Natural killer cell (primary cell): ENCODE measurements around the gene ZFAND3. TPM values are rescaled to one million over a fixed set of nuclear protein-coding genes. Genes with fewer than 3 reads are reported as not detected.

Experiments
- ATAC-seq, 3 donors: fragments of 150-1000 bp in 2 of 3; fragments of 200-7000 bp in 1 of 3; cut with Tn5 transposase; 1 replicate in 1 of 3; 2 replicates in 2 of 3; pipeline ENCODE4 v1.10.0; 2021; ENCODE audit warnings: mild to moderate bottlenecking in 2 of 3, moderate library complexity in 2 of 3
- DNase-seq, 2 donors: peaks; one replicate each; pipeline versions ENCODE4 v3.0.0 to v3.0.0-alpha.2; 2013 to 2021; ENCODE audit warnings: mixed read lengths in 1 of 2
- H3K27ac ChIP-seq: one replicate; pipeline ENCODE4 v1.5.1; 2013; ENCODE audit warnings: mild to moderate bottlenecking, low read length
- H3K27me3 ChIP-seq: one replicate; pipeline ENCODE4 v1.6.1; 2013; ENCODE audit warnings: low read length; ENCODE audit not compliant: control insufficient read depth, insufficient read depth
- H3K36me3 ChIP-seq: one replicate; pipeline ENCODE4 v1.6.1; 2013; ENCODE audit warnings: low read length; ENCODE audit not compliant: control insufficient read depth, insufficient read depth
- H3K4me1 ChIP-seq: one replicate; pipeline ENCODE4 v1.6.1; 2013; ENCODE audit warnings: low read length; ENCODE audit not compliant: control insufficient read depth, insufficient read depth
- H3K4me3 ChIP-seq: one replicate; pipeline ENCODE4 v1.5.1; 2013; ENCODE audit warnings: low read length
- H3K9me3 ChIP-seq: one replicate; pipeline ENCODE4 v1.6.1; 2013; ENCODE audit warnings: low read length; ENCODE audit not compliant: control insufficient read depth, insufficient read depth
- H3K27ac Mint-ChIP-seq, 2 donors: one replicate each; pipeline ENCODE4 v1.8.0; 2022; ENCODE audit warnings: mild to moderate bottlenecking in 2 of 2, mixed read lengths in 2 of 2, moderate library complexity in 1 of 2
- H3K27me3 Mint-ChIP-seq, 2 donors: one replicate each; pipeline ENCODE4 v1.8.0; 2022; ENCODE audit warnings: low read depth in 2 of 2, mixed read lengths in 2 of 2
- H3K36me3 Mint-ChIP-seq: one replicate; pipeline ENCODE4 v1.8.0; 2022; ENCODE audit warnings: mixed read lengths
- H3K4me1 Mint-ChIP-seq, 2 donors: one replicate each; pipeline ENCODE4 v1.8.0; 2022; ENCODE audit warnings: mixed read lengths in 2 of 2
- H3K4me3 Mint-ChIP-seq: one replicate; pipeline ENCODE4 v1.8.0; 2022; ENCODE audit warnings: mild to moderate bottlenecking, moderate library complexity, mixed read lengths
- H3K9me3 Mint-ChIP-seq, 2 donors: one replicate each; pipeline ENCODE4 v1.8.0; 2022; ENCODE audit warnings: mixed read lengths in 2 of 2
- CTCF ChIP-seq: fragments of 200-600 bp; IDR thresholded peaks from one replicate; pipeline ENCODE4 v1.8.0; 2022; ENCODE audit warnings: antibody characterized with exemption
- WGBS: methylation state at CpG from one replicate; pipeline ENCODE4 v1.1.7; 2013; ENCODE audit warnings: missing lambda C conversion rate; ENCODE audit not compliant: insufficient coverage; 5-methylcytosine and 5-hydroxymethylcytosine counted together
- intact Hi-C: fragments of 100-400 bp; cut with micrococcal nuclease; formaldehyde crosslinking; loops from one replicate; pipeline ENCODE4 v1.14.2; 2022
- total RNA-seq, 4 donors: library from RNA; stranded (reverse); fragments of 120-200 nt in 1 of 4; gene quantifications; one replicate each; pipeline versions ENCODE4 v1.2.3 to v1.2.4, GENCODE V29; 2013 to 2022

ZFAND3 gene
- total RNA-seq, 3 donors from 2014 or later (not counting 1 experiment from before 2014, with no cell fraction given), result 87.7 to 97.4 (median 90.1) TPM

DNA sequence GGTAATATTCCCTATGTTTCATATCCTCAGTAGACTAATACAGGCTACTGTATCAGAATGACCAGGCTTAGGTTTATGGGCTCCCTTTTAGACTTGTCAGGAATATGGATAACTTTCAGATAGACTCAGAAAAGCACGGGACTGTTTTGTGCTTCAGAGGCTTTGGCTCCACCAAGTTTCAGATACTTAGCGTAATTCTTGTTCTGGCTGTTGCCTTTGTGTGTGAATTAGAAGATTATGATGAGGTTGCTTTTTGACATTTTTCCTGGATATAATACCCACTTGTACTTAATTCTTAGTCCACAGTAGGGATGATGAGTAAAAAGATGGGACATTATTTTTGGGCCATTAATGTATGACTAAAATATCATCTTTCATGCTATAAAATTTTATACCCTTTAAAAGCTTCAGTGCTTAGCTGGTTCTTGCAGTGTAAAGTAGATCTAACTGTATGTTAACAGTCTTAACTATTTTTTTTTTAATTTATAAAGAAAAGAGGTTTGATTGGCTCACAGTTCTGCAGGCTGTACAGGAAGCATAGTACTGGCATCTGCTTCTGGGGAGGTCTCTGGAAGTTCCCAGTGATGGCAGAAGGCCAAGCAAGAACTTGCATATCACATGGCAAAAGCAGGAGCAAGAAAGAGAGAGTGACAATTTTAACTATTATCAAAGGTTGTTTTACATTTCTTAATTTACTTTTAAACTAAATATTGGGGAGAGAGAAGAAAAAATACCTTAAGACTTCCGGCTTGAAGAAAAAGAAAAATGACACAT lies 120.7 kb downstream of the ZFAND3 start:
- WGBS, result 96% methylated on average over 3 of the region's 3 CpGs
- H3K4me1 Mint-ChIP-seq, result peaks cover 68 to 70% of the 10 kb centered on the region in 2 donors
- H3K4me3 Mint-ChIP-seq, result no peak overlapping the region
- H3K9me3 ChIP-seq, result no peaks in the 10 kb centered on the region
- peaks cover 5% of the 10 kb centered on the region for H3K4me1 ChIP-seq
- intact Hi-C loops, result loop anchor here (5.0 kb wide), 1 partner anchor 42 kb away; no protein-coding TSS in a partner anchor
- H3K27ac Mint-ChIP-seq, result no peak overlapping the region
- H3K27me3 Mint-ChIP-seq, result no peaks in the 10 kb centered on the region
- no peaks in the 10 kb centered on the region for H3K36me3 Mint-ChIP-seq
- H3K9me3 Mint-ChIP-seq, result no peaks in the 10 kb centered on the region
- H3K36me3 ChIP-seq, result no peaks in the 10 kb centered on the region
- DNase-seq (no peak), ATAC-seq (peak in 1 of 3 donors; percentile 36)
- no peak overlapping the region for H3K27ac ChIP-seq
- no peaks in the 10 kb centered on the region for H3K27me3 ChIP-seq
- TF ChIP-seq CTCF, result no peak
- no peak overlapping the region for H3K4me3 ChIP-seq

DNA sequence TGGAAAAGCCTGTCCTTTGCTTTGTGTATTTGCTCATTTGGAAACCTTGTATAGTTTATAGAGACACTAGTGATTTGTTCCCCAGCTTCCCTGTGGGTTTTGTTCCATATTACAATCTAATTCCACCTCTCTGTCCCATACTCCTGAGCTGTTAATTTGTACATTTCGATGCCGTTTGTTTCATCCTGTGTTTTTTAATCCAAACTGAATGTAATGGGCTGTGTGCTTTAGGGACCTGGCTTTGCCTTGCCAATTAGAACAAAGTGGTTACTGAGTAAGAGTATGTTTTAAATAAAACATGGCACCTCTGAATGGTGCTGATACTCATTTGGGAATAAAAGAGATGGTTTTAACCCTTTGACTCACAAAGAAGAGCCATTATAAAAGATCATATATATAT lies 122.3 kb downstream of the ZFAND3 start:
- WGBS, result 94% methylated on average over 2 of the region's 2 CpGs
- TF ChIP-seq CTCF, result no peak
- no peaks in the 10 kb centered on the region for H3K9me3 Mint-ChIP-seq
- no peaks in the 10 kb centered on the region for H3K36me3 Mint-ChIP-seq
- no peak overlapping the region for H3K4me3 ChIP-seq
- no peaks in the 10 kb centered on the region for H3K27me3 ChIP-seq
- H3K27ac Mint-ChIP-seq, result no peak overlapping the region
- peaks cover 5% of the 10 kb centered on the region for H3K4me1 ChIP-seq
- no peaks in the 10 kb centered on the region for H3K9me3 ChIP-seq
- intact Hi-C loops, result loop anchor here (5.0 kb wide), 1 partner anchor 40 kb away; no protein-coding TSS in a partner anchor
- DNase-seq, result no peak
- no peaks in the 10 kb centered on the region for H3K27me3 Mint-ChIP-seq
- no peak for ATAC-seq
- H3K4me3 Mint-ChIP-seq, result no peak overlapping the region
- no peak overlapping the region for H3K27ac ChIP-seq
- H3K36me3 ChIP-seq, result no peaks in the 10 kb centered on the region
- peaks cover 70 to 73% of the 10 kb centered on the region in 2 donors for H3K4me1 Mint-ChIP-seq

GRCh38 chr6:37942606-37943376 lies 123.3 kb downstream of the ZFAND3 start:
- Mint-ChIP-seq H3K27ac (no peak overlapping the region), H3K4me3 (no peak overlapping the region)
- no CpG with 5 or more reads among the region's 3 CpGs for WGBS

More at GRCh38 chr6:37942606-37943376, 123.3 kb downstream of the ZFAND3 start:
- intact Hi-C loops, result loop anchor here (5.0 kb wide), 1 partner anchor 40 kb away; no protein-coding TSS in a partner anchor
- H3K36me3 ChIP-seq, result no peaks in the 10 kb centered on the region
- TF ChIP-seq CTCF, result no peak
- peaks cover 65 to 68% of the 10 kb centered on the region in 2 donors for H3K4me1 Mint-ChIP-seq
- H3K27me3 Mint-ChIP-seq, result no peaks in the 10 kb centered on the region
- H3K4me3 ChIP-seq, result no peak overlapping the region
- ATAC-seq, result no peak
- H3K9me3 ChIP-seq, result no peaks in the 10 kb centered on the region
- H3K9me3 Mint-ChIP-seq, result no peaks in the 10 kb centered on the region
- H3K4me1 ChIP-seq, result no peaks in the 10 kb centered on the region
- H3K27me3 ChIP-seq, result no peaks in the 10 kb centered on the region
- DNase-seq, result no peak
- no peak overlapping the region for H3K27ac ChIP-seq
- no peaks in the 10 kb centered on the region for H3K36me3 Mint-ChIP-seq
